ENCODE measurements around the gene PLCH1.

PLCH1 gene

GRCh38 chr3:155605571-155605970 lies 139.3 kb downstream of the PLCH1 start:
- no peak for DNase-seq (ENCODE audit: low read depth in 3 of 3)

DNA sequence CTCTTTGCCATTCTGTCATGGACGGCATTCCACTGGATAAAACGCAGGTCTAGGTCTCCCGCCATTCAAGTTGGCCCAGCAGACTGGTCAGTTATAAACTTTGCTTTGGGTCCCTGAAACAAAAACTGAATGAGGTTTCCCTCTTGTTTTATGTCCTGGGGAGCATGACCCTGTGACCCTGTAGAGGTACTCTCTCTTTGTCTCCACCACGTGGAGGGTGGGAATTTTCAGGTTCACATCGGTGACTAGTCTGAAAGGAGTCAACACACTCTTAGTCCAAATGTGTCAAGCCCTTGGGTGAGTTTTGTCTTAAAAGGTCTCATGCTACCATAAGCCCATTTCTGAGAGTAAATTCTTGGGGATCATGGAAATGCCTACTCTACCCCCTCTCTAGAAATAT lies 139.9 kb downstream of the PLCH1 start:
- no peak for DNase-seq (ENCODE audit: low read depth in 3 of 3)

DNA sequence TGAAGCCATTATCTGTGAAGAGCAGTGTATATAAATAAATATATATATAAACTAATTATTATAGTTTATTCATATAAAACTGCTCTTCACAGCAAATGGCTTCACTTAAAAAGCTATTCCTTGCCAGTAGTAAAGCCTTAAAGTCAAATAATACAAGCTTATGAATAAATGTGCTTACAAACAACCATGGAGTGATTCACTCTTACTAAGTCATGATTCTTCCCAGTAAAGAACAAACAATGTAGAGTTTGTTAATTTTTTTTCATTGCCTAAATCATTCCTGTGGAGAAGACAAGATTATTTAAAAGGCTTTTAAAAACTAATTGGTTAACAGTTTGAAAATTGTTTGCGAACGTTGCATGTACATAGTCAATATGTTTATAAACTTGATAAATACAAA lies 140.7 kb downstream of the PLCH1 start:
- DNase-seq (ENCODE audit: low read depth in 3 of 3): no peak

DNA sequence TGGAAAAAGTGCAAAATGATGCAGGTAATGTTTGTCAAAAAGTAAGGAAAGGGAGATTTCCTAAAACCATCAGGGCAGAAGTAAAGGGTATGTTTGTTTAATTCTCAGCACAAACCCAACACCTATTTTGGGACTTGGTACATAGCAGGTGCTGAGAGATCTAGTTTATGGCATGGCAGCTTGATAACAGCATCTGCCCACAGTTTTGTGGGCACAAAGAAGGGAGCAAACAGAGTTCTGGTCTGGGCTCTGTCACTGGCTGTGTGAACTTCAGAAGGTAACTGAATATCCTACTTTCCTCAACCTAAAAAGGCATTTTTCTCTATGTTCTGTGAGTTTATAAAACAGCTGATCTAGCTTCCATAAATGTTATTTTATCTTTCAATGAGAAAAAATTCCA lies 141.6 kb downstream of the PLCH1 start:
- no peak for DNase-seq (ENCODE audit: low read depth in 3 of 3)

DNA sequence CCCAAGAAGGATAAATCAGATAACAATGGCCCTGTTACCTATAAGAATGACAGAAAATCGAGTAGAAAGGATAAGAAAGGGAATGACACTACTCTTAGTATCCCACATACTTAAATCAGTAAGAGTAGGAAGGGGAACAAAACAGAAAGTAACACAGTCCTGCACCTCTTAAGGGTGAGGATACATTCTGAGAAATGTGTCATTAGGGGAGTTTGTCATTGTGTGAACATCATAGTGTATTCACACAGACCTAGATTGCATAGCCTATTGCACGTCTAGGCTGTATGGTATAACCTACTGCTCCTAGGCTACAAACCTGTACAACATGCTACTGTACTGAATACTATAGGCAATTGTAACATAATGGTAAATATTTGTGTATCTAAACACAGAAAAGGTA lies 142.6 kb downstream of the PLCH1 start:
- no peak for DNase-seq (ENCODE audit: low read depth in 3 of 3)

GRCh38 chr3:155598671-155599070 lies 146.2 kb downstream of the PLCH1 start:
- DNase-seq (ENCODE audit: low read depth in 3 of 3): no peak

DNA sequence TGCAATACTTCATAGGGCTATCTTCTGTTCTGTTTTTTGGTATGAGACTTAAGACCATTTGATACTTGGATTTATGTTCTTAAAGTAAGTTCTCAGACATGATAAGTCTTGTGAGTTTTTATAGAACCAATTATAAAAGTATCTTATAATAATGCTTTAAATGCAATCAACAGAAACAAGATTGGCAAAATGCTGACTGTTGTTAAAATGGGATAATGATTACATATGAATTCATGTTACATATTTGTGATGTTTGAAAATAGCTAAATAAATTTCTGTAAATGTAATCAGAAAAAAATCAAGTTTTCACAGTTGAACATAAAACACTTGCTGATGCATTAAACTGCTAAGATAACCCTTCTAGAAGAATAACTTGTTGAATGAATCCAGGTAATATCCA lies 148.3 kb downstream of the PLCH1 start:
- no peak for DNase-seq (ENCODE audit: low read depth in 3 of 3)

DNA sequence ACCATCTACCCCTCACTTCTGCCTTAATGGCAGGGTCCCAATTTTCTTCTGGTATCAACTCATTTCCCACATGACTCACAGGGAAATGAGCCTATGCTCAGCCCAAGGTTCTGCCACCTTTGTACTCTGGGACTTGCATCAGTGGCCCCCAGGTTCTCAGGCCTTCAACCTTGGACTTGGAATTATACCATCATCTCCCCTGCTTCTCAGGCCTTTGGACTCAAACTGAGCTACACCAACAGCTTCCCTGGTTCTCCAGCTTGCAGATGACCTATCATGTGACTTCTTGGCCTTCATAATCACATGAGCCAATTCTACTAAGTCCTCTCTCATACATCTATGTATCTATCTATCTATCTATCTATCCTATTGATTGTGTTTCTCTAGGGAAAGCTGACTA lies 149.5 kb downstream of the PLCH1 start:
- no peak for DNase-seq (ENCODE audit: low read depth in 3 of 3)

GRCh38 chr3:155594526-155595187 lies 150.2 kb downstream of the PLCH1 start:
- DNase-seq (ENCODE audit: low read depth in 3 of 3): no peak

GRCh38 chr3:155587581-155587980 lies 157.3 kb downstream of the PLCH1 start:
- no peak for DNase-seq (ENCODE audit: low read depth in 3 of 3)

GRCh38 chr3:155585384-155585783 lies 159.5 kb downstream of the PLCH1 start:
- DNase-seq (ENCODE audit: low read depth in 3 of 3): no peak

DNA sequence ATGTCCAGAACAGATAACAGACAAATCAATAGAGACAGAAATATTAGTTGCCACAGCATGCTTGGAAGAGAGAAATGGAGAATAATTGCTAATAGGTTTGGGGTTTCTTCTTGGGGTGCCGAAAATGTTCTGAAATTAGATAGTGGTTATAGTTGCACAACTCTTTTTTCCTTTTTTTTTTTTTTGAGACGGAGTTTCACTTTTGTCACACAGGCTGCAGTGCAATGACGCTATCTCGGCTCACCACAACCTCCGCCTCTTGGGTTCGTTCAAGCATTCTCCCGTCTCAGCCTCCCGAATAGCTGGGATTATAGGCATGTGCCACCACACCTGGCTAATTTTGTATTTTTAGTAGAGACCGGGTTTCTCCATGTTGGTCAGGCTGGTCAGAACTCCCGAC lies 163.3 kb downstream of the PLCH1 start:
- DNase-seq (ENCODE audit: low read depth in 3 of 3): no peak

GRCh38 chr3:155572085-155572484 lies 172.8 kb downstream of the PLCH1 start:
- DNase-seq (ENCODE audit: low read depth in 3 of 3): no peak

DNA sequence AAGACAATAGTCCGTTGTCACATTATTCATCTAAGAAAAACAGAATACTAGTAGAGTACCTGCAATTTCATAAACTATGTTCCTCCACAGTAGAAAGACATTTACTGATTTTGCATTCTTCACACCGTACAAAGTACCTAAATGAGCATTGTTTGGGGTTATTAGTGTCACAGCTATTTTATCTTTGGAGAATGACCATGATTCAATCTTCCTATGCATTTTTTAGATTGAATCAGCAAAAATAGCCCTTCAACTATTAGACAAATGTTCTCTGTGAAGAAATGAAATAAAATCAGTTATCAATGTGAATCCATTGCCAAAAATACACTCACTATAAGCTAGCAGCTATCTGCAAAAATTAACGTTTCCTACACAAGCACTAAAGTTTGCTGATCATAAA lies 176.6 kb downstream of the PLCH1 start:
- no peak for DNase-seq (ENCODE audit: low read depth in 3 of 3)

- no peak for DNase-seq (ENCODE audit: low read depth in 3 of 3)
These were observed 184.3 kb downstream of the PLCH1 start for GRCh38 chr3:155560594-155560993.

DNA sequence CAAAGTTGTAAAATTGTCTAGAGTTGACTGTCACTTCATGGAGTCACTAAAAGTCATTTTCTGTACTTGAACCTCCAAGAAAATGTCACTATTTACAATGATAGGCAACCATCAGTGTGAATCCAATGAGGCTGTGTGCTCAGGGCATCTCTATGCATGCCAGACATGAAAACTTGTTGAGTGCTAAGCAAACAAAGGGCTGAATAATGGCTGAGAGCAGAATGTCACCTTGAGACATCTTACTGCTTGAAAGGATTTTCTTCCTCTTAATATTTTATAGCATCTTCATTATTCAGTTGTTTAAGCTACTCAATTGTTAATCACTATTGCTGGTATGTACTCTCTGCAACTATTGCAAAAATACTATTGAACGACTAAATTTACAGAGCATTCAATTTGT lies 184.7 kb downstream of the PLCH1 start:
- DNase-seq (ENCODE audit: low read depth in 3 of 3): no peak

DNA sequence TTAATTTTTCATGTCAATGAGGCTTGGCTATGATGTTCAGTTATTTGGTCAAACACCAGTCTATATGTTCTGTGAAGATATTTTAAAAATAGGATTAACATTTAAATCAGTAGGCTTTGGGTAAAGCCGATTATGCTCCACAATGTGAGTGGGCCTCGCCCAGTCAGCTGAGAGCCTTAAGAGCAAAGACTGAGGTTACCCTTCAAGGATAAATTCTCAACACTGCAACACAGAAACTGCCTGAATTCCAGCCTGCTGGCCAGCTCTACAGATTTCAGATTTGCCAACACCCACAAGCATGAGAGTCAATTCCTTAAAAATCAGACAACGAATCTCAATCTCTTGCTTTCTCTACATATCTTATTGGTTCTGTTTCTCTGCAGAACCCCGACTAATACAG lies 188.3 kb downstream of the PLCH1 start:
- DNase-seq (ENCODE audit: low read depth in 3 of 3): no peak

- DNase-seq (ENCODE audit: low read depth in 3 of 3): no peak
These were observed 189.3 kb downstream of the PLCH1 start for GRCh38 chr3:155555479-155556060.

DNA sequence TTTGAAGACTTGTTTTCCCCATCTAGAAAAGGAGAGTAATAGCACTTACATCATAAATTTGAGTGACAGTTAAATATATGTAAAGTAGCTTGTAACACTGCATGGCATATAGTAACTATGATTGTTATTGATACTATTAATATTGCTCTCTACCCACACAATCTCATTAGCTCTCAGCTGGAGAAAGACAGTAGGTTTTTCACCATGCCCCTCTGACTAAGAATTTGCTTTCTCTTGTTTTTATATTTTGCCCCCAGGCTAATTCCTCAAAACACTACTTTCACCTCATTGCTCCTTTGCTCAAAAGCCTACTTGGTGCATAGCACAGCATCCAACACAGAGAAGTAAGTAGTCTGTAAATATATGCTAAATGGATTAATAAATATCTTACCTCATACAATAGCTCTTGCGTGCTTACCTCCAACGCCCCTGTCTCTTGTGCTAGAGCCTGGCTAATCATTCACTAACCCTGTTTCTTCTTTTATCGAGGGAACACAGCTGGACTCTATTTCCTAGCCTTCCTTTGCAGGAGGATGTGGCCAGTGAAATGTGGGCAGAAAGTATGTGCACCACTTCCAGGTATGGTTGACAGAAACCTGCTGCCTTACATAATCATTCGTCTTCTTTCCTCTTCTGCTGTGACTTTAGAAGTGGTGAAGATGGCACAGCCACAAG lies 190.0 kb downstream of the PLCH1 start:
- DNase-seq (ENCODE audit: low read depth in 3 of 3): no peak

GRCh38 chr3:155553780-155554179 lies 191.1 kb downstream of the PLCH1 start:
- DNase-seq (ENCODE audit: low read depth in 3 of 3): no peak

DNA sequence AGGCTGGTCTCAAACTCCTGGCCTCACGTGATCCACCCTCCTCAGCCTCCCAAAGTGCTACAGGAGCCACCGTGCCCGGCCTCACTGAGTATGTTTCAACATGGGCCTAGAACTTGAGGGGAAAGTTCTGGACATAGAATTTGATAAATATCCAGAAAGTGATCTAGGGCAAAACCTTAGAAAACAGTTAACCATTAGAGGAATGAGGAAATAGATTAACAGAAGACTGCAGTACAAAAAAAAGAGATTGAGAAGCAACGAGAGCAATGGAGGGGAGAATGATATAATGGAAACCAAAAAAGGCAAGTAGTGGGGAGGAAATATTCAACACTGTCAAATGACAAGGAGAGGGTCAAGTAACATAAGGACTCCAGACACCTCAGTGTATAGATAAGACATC lies 191.5 kb downstream of the PLCH1 start:
- no peak for DNase-seq (ENCODE audit: low read depth in 3 of 3)

GRCh38 chr3:155550391-155550790 lies 194.5 kb downstream of the PLCH1 start:
- no peak for DNase-seq (ENCODE audit: low read depth in 3 of 3)

- no peak for DNase-seq (ENCODE audit: low read depth in 3 of 3)
These were observed 195.8 kb downstream of the PLCH1 start for GRCh38 chr3:155549087-155549486.
